CD8-positive, alpha-beta memory T cell (primary cell): ENCODE data around the gene GFRA1. TPM values are rescaled to one million over a fixed set of nuclear protein-coding genes. Genes with fewer than 3 reads are reported as not detected.
"Not testable (repeated sequence)": the region's sequence is repeated elsewhere in the genome, so short reads cannot be mapped to it uniquely, and the experiment has no call there.

Source experiments
- CTCF ChIA-PET: fragments of 350-600 bp; sonication (Branson Sonifier 250); formaldehyde crosslinking; loops from one replicate; lab custom pipeline; 2021; ENCODE audit warnings: antibody characterized with exemption; lab: Charles Lee
- POLR2A ChIA-PET: fragments of 350-600 bp; sonication (Branson Sonifier 250); formaldehyde crosslinking; loops from one replicate; lab custom pipeline; 2021; ENCODE audit warnings: antibody characterized with exemption; lab: Charles Lee
- DNase-seq, 5 donors: peaks; one replicate each; pipeline versions ENCODE4 v3.0.0 to v3.0.0-alpha.2; 2020 to 2022; ENCODE audit warnings: mixed read lengths in 1 of 5
- H3K27ac ChIP-seq: one replicate; pipeline ENCODE4 v1.7.0; 2013; ENCODE audit warnings: low read depth, mild to moderate bottlenecking, low read length, moderate library complexity
- H3K27me3 ChIP-seq: 2 replicates; pipeline ENCODE4 v1.7.0; 2013; ENCODE audit warnings: low read length, mild to moderate bottlenecking; ENCODE audit not compliant: insufficient read depth, poor library complexity, severe bottlenecking
- H3K36me3 ChIP-seq: 2 replicates; pipeline ENCODE4 v1.7.0; 2013; ENCODE audit warnings: mild to moderate bottlenecking, low read length, moderate library complexity; ENCODE audit not compliant: insufficient read depth
- H3K4me1 ChIP-seq: 2 replicates; pipeline ENCODE4 v1.7.0; 2013; ENCODE audit warnings: mild to moderate bottlenecking, low read length, moderate library complexity; ENCODE audit not compliant: insufficient read depth
- H3K4me3 ChIP-seq: 2 replicates; pipeline ENCODE4 v1.7.0; 2013; ENCODE audit warnings: mild to moderate bottlenecking, low read length
- H3K9me3 ChIP-seq: 2 replicates; pipeline ENCODE4 v1.7.0; 2013; ENCODE audit warnings: mild to moderate bottlenecking, low read length
- H3K27ac Mint-ChIP-seq, 8 donors: one replicate each; pipeline ENCODE4 v1.8.0; 2020 to 2021; ENCODE audit warnings: mixed read lengths in 8 of 8, mild to moderate bottlenecking in 6 of 8, inconsistent platforms in 3 of 8, moderate library complexity in 3 of 8
- H3K27me3 Mint-ChIP-seq, 2 donors: one replicate each; pipeline ENCODE4 v1.8.0; 2020 to 2021; ENCODE audit warnings: mixed read lengths in 2 of 2, mild to moderate bottlenecking in 1 of 2, moderate library complexity in 1 of 2
- H3K36me3 Mint-ChIP-seq, 3 donors: one replicate each; pipeline ENCODE4 v1.8.0; 2020 to 2021; ENCODE audit warnings: mixed read lengths in 3 of 3, inconsistent platforms in 1 of 3, mild to moderate bottlenecking in 1 of 3
- H3K4me1 Mint-ChIP-seq, 3 donors: one replicate each; pipeline ENCODE4 v1.8.0; 2020 to 2021; ENCODE audit warnings: mixed read lengths in 3 of 3, inconsistent platforms in 1 of 3, mild to moderate bottlenecking in 1 of 3
- H3K4me3 Mint-ChIP-seq, 7 donors: one replicate each; pipeline ENCODE4 v1.8.0; 2020 to 2021; ENCODE audit warnings: mixed read lengths in 7 of 7, mild to moderate bottlenecking in 6 of 7, moderate library complexity in 4 of 7, inconsistent platforms in 2 of 7
- H3K9me3 Mint-ChIP-seq, 5 donors: one replicate each; pipeline ENCODE4 v1.8.0; 2020 to 2022; ENCODE audit warnings: mixed read lengths in 5 of 5, mild to moderate bottlenecking in 3 of 5, moderate library complexity in 2 of 5, inconsistent platforms in 1 of 5
- polyA plus RNA-seq: library from polyadenylated mRNA; unstranded; fragments of 300-500 nt; fragmentation: Illumina TruSeq; gene quantifications from one replicate; pipeline ENCODE4 v1.2.3, GENCODE V29; 2021
- total RNA-seq, 2 experiments: library from RNA; stranded (reverse); gene quantifications; one replicate each; pipeline ENCODE4 v1.2.3, GENCODE V29; 2021

GFRA1 gene
- total and polyA plus RNA-seq, 3 experiments from 2014 or later: not detected

DNA sequence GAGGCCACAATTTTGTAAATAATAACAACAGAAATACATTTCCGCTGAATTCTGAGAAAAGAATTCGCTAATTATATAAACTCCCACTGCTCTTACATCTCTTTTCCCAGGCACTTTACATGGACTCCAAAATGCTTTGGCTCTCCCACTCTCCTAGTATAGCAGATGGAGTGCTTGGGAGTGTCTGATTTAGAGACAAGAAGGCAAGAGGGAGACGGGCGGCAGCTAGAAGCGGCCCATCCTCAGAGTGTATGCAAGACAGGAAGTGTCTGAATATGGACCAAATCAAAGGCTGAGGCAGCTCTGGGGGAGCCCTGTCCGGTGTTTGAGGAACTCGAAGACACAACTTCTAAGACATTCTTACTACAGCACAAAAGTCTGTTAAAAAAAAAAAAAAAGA, 212.1 kb downstream of the GFRA1 start:
- Mint-ChIP-seq H3K27ac (no peak overlapping the region), H3K4me3 (no peak overlapping the region), H3K27me3 (no peaks in the 10 kb centered on the region), H3K36me3 (no peaks in the 10 kb centered on the region), H3K4me1 (no peaks in the 10 kb centered on the region), H3K9me3 (peaks cover 0 to 4% (median 0%) of the 10 kb centered on the region in 5 donors)
- POLR2A ChIA-PET: no interaction called here
- CTCF ChIA-PET: no interaction called here
- Histone ChIP-seq H3K9me3 (no peaks in the 10 kb centered on the region), H3K27ac (no peak overlapping the region), H3K4me1 (no peaks in the 10 kb centered on the region), H3K27me3 (no peaks in the 10 kb centered on the region), H3K4me3 (no peak overlapping the region), H3K36me3 (no peaks in the 10 kb centered on the region)
- no peak for DNase-seq

DNA sequence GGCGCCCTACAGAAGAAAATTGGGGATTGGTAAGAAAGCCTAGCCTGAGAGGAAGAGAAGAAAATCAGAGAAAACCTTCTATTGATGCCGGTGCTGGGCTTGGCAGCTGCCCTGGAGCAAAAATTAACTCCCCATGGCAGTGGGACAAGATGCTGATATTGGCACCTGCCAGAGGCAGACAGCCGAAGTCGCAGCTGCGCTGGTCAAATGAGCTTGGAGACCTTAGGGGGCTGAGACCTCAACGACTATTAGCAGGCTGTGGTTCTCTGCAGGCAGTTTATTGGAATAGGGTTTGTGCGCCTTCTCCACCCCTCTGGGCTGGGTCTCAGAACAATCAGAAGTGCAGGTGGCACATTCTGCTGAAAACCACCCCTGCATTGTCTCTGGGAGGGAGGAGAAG, 213.7 kb downstream of the GFRA1 start:
- Mint-ChIP-seq H3K27ac (no peak overlapping the region), H3K9me3 (peaks cover 0 to 5% (median 3%) of the 10 kb centered on the region in 5 donors), H3K27me3 (no peaks in the 10 kb centered on the region), H3K4me1 (no peaks in the 10 kb centered on the region), H3K36me3 (no peaks in the 10 kb centered on the region), H3K4me3 (no peak overlapping the region)
- no peaks in the 10 kb centered on the region for H3K4me1 ChIP-seq
- no peaks in the 10 kb centered on the region for H3K36me3 ChIP-seq
- H3K9me3 ChIP-seq: no peaks in the 10 kb centered on the region
- H3K4me3 ChIP-seq: no peak overlapping the region
- ChIA-PET CTCF (interaction anchor here (1.2 to 1.3 kb wide), 2 partner anchors 8 to 23 kb away, joined by 3 read pairs; no protein-coding TSS in a partner anchor), POLR2A (no interaction called here)
- no peak overlapping the region for H3K27ac ChIP-seq
- no peak for DNase-seq
- no peaks in the 10 kb centered on the region for H3K27me3 ChIP-seq

DNA sequence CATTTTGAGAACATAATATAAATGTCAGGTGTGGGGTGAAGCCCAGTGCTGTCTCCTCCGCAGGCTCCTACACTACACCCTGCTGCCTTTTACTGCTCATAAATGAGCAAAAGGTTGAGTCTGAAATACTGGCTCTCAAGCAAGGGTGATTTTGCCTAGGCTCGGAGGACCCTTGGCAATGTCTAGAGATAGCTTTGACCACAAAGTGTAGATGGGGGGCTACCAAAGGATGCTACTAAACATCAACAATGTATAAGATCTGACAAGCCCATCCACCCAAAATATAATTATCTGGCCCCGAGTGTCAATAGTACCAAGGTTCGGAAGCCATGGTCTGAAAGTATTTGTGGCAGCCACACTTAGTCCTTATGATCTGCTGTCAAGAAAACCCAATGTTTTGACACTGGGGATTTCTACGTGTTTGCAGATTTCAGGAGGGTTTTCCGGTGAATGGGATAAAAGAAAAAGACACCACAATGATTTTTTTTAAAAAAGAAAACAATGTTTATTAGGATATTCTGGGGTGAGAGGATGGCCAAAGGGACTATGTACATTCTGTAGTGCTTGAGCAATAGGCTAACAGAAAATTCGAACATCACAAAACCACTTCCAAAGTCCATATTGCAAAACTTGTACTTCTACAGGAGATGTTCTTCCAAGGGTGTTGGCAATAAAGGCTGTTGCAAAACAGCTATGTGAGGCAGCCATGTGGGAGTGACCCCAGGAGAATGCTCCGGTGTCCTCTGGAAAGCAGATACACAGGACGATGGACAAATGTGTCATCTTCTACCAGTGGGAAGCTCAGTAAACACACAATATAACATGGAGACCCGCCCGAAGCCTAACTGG, 216.3 kb downstream of the GFRA1 start:
- Mint-ChIP-seq H3K4me3 (no peak overlapping the region), H3K9me3 (peaks cover 0 to 5% (median 4%) of the 10 kb centered on the region in 5 donors), H3K27me3 (no peaks in the 10 kb centered on the region)

DNA sequence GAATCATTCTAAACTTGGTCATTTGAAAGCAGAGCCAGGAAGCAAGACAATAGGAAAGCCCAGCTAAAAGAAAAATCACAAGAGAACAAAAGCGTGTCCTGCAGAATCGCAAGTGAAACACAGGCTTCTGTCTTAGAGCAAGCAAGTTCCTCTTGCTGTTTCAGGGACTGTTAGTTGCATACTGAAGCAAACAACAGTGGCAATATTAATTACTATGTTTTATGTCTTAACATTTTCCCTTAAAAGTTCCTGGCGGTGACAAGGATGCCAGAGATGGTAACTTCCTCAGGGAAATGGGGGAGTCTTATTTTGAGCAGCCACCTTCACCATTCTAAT, 217.1 kb downstream of the GFRA1 start:
- no peaks in the 10 kb centered on the region for H3K36me3 Mint-ChIP-seq
- CTCF ChIA-PET: no interaction called here

More for the DNA sequence above, 216.3 kb downstream of the GFRA1 start:
- Histone ChIP-seq H3K36me3 (no peaks in the 10 kb centered on the region), H3K27ac (no peak overlapping the region), H3K27me3 (no peaks in the 10 kb centered on the region), H3K4me1 (no peaks in the 10 kb centered on the region), H3K4me3 (no peak overlapping the region), H3K9me3 (no peaks in the 10 kb centered on the region)
- no peak for DNase-seq
- ChIA-PET POLR2A (no interaction called here), CTCF (no interaction called here)
- H3K4me1 Mint-ChIP-seq: no peaks in the 10 kb centered on the region
- no peaks in the 10 kb centered on the region for H3K36me3 Mint-ChIP-seq
- no peak overlapping the region for H3K27ac Mint-ChIP-seq

DNA sequence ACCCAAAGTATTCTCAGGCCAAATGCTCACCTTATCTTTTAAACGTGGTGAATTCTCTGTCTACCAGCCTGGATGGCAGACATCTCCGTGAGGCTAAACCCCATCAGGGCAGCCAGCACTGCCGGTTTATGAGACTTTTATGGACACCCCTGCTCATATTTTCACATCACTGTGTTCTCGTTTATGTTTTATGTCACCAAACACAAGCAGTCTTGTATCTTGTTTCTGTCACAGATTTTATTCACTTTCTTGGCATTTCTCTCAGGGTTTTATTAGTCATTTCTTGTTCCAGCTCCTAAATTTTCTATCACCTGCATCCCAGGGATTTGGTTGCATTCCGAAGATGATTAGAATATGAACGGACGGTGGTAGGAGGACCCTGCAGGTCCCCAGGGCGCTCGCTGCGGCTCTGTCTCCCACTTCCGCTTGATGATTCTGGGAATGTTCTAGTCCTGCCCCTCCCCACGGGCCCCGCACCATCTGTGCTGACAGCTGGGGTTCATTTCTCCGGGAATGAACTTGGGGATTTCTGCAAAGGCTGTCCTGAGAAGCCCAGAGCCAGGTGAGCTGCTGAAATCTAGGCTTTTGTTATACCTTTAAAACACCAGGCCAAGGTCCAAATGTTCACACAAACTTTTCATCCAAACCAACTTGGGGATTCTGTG, 217.6 kb downstream of the GFRA1 start:
- no peaks in the 10 kb centered on the region for H3K36me3 Mint-ChIP-seq
- no peaks in the 10 kb centered on the region for H3K4me1 Mint-ChIP-seq
- no peaks in the 10 kb centered on the region for H3K36me3 ChIP-seq
- H3K9me3 ChIP-seq: no peaks in the 10 kb centered on the region
- no peak overlapping the region for H3K4me3 ChIP-seq
- no peaks in the 10 kb centered on the region for H3K27me3 ChIP-seq
- CTCF ChIA-PET: no interaction called here
- no peaks in the 10 kb centered on the region for H3K4me1 ChIP-seq
- no peak for DNase-seq
- no peak overlapping the region for H3K27ac Mint-ChIP-seq
- POLR2A ChIA-PET: no interaction called here
- no peaks in the 10 kb centered on the region for H3K27me3 Mint-ChIP-seq
- no peak overlapping the region for H3K4me3 Mint-ChIP-seq
- peaks cover 0 to 7% (median 4%) of the 10 kb centered on the region in 5 donors for H3K9me3 Mint-ChIP-seq
- no peak overlapping the region for H3K27ac ChIP-seq

More for the DNA sequence above, 217.1 kb downstream of the GFRA1 start:
- no peaks in the 10 kb centered on the region for H3K27me3 ChIP-seq
- no peak for DNase-seq
- H3K4me1 ChIP-seq: no peaks in the 10 kb centered on the region
- H3K9me3 Mint-ChIP-seq: peaks cover 0 to 8% (median 4%) of the 10 kb centered on the region in 5 donors
- no peak overlapping the region for H3K27ac Mint-ChIP-seq
- POLR2A ChIA-PET: no interaction called here
- no peak overlapping the region for H3K4me3 Mint-ChIP-seq
- no peak overlapping the region for H3K4me3 ChIP-seq
- H3K9me3 ChIP-seq: no peaks in the 10 kb centered on the region
- no peaks in the 10 kb centered on the region for H3K36me3 ChIP-seq
- no peaks in the 10 kb centered on the region for H3K4me1 Mint-ChIP-seq
- no peaks in the 10 kb centered on the region for H3K27me3 Mint-ChIP-seq
- no peak overlapping the region for H3K27ac ChIP-seq

DNA sequence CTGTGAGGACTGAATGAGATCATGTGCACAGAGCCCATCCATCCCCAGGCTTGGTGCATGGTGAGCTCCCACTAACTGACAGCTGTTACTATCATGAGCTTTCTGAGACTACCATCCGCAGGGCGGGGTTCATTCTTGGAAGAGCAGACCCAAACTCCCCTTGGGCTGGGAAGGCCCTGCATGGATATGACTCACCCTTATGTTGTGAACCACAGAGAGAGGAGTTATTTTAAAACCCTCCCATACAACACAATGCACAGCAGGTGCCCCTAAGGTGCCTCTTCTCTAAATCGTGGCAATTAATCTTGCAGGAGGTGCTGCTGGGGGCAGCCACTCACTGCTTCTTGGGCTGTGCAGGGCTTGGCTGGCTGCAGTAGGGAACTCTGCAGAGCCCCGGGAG, 219.1 kb downstream of the GFRA1 start:
- no peaks in the 10 kb centered on the region for H3K27me3 ChIP-seq
- no peak overlapping the region for H3K4me3 Mint-ChIP-seq
- H3K9me3 Mint-ChIP-seq: peaks cover 0 to 8% (median 0%) of the 10 kb centered on the region in 5 donors
- H3K4me3 ChIP-seq: no peak overlapping the region
- no peaks in the 10 kb centered on the region for H3K36me3 ChIP-seq
- no peaks in the 10 kb centered on the region for H3K4me1 ChIP-seq
- CTCF ChIA-PET: no interaction called here
- H3K27ac ChIP-seq: no peak overlapping the region
- H3K4me1 Mint-ChIP-seq: no peaks in the 10 kb centered on the region
- DNase-seq: no peak
- H3K27me3 Mint-ChIP-seq: no peaks in the 10 kb centered on the region
- no peaks in the 10 kb centered on the region for H3K36me3 Mint-ChIP-seq
- H3K27ac Mint-ChIP-seq: no peak overlapping the region
- POLR2A ChIA-PET: no interaction called here
- no peaks in the 10 kb centered on the region for H3K9me3 ChIP-seq

DNA sequence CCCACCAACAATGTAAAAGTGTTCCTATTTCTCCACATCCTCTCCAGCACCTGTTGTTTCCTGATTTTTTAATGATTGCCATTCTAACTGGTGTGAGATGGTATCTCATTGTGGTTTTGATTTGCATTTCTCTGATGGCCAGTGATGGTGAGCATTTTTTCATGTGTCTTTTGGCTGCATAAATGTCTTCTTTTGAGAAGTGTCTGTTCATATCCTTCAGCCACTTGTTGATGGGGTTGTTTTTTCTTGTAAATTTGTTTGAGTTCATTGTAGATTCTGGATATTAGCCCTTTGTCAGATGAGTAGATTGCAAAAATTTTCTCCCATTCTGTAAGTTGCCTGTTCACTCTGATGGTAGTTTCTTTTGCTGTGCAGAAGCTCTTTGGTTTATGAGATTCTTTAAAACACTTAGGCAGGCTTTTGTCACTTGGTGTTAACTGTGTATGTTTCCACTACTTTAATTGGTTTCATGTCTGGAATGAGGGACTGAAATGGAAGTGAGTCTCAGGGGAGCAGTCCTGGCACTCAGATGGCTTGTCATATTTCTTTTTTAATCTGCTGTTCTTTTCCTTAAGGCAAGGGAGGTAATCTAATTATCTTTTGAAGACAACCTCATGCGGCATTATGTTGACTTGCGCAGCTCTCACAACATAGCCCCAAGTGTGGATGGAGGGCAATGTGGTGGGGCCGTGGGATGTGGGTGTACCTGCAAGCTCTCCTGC, 219.8 kb downstream of the GFRA1 start:
- H3K4me1 ChIP-seq, H3K27ac Mint-ChIP-seq, H3K36me3 Mint-ChIP-seq, H3K4me3 Mint-ChIP-seq, H3K36me3 ChIP-seq, H3K27ac ChIP-seq, CTCF ChIA-PET, H3K4me1 Mint-ChIP-seq, H3K27me3 ChIP-seq, H3K9me3 Mint-ChIP-seq, DNase-seq, H3K27me3 Mint-ChIP-seq, H3K9me3 ChIP-seq, H3K4me3 ChIP-seq, POLR2A ChIA-PET: not testable (repeated sequence)

DNA sequence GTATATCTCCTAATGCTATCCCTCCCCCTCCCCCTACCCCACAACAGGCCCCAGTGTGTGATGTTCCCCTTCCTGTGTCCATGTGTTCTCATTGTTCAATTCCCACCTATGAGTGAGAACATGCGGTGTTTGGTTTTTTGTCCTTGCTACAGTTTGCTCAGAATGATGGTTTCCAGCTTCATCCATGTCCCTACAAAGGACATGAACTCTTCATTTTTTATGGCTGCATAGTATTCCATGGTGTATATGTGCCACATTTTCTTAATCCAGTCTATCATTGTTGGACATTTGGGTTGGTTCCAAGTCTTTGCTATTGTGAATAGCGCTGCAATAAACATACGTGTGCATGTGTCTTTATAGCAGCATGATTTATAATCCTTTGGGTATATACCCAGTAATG, 220.5 kb downstream of the GFRA1 start:
- POLR2A ChIA-PET, H3K27me3 ChIP-seq, H3K4me1 Mint-ChIP-seq, H3K36me3 Mint-ChIP-seq, H3K9me3 Mint-ChIP-seq, CTCF ChIA-PET, H3K9me3 ChIP-seq, H3K27ac Mint-ChIP-seq, H3K27me3 Mint-ChIP-seq, H3K4me1 ChIP-seq, DNase-seq, H3K27ac ChIP-seq, H3K36me3 ChIP-seq, H3K4me3 Mint-ChIP-seq, H3K4me3 ChIP-seq: not testable (repeated sequence)
